ENCODE measurements around the gene TRABD. TPM values are rescaled to one million over a fixed set of nuclear protein-coding genes. Genes with fewer than 3 reads are reported as not detected.

The TRABD gene
- total RNA-seq, 1 experiment from 2014 or later = 33.5 TPM

GRCh38 chr22:50201191-50202129 lies 15.7 kb downstream of the TRABD start:
- Histone ChIP-seq H3K4me3 (ENCODE audit: low read depth, low read length) (peak overlapping the region; percentile 79), H3K9me3 (no peaks in the 10 kb centered on the region), H3K27me3 (replicated peaks; ENCODE audit: control insufficient read depth, insufficient read depth, low read length) (no peaks in the 10 kb centered on the region), H3K36me3 (ENCODE audit: control insufficient read depth, insufficient read depth, low read length) (no peaks in the 10 kb centered on the region), H3K4me1 (peaks cover 4% of the 10 kb centered on the region)
- BruUV-seq (replicated peaks) = no TSS peak
- TF ChIP-seq, protein P1, sequence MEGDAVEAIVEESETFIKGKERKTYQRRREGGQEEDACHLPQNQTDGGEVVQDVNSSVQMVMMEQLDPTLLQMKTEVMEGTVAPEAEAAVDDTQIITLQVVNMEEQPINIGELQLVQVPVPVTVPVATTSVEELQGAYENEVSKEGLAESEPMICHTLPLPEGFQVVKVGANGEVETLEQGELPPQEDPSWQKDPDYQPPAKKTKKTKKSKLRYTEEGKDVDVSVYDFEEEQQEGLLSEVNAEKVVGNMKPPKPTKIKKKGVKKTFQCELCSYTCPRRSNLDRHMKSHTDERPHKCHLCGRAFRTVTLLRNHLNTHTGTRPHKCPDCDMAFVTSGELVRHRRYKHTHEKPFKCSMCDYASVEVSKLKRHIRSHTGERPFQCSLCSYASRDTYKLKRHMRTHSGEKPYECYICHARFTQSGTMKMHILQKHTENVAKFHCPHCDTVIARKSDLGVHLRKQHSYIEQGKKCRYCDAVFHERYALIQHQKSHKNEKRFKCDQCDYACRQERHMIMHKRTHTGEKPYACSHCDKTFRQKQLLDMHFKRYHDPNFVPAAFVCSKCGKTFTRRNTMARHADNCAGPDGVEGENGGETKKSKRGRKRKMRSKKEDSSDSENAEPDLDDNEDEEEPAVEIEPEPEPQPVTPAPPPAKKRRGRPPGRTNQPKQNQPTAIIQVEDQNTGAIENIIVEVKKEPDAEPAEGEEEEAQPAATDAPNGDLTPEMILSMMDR (IDR thresholded peaks at IDR 0.05; ENCODE audit: insufficient read depth in 1 of 2, low read depth in 1 of 2, low read length in 1 of 2, severe bottlenecking in 1 of 2, unreplicated experiment in 1 of 2) = no peak
- CTCF ChIA-PET = no interaction called here
- peak overlapping the region; percentile 71 for H3K27ac Mint-ChIP-seq (ENCODE audit: unreplicated experiment)
- DNase-seq = peak in 1 of 2 experiments; percentile 47
- intact Hi-C loops (cut with micrococcal nuclease; ENCODE audit: unreplicated experiment) = no loop called here
- H3K4me3 Mint-ChIP-seq (ENCODE audit: unreplicated experiment) = peak overlapping the region; percentile 85
- no peaks in the 10 kb centered on the region for H3K27me3 Mint-ChIP-seq (ENCODE audit: insufficient read depth, unreplicated experiment)
- H3K9me3 Mint-ChIP-seq (ENCODE audit: unreplicated experiment) = no peaks in the 10 kb centered on the region
- H3K4me1 Mint-ChIP-seq (ENCODE audit: low read depth, unreplicated experiment) = peaks cover 13% of the 10 kb centered on the region
- POLR2A ChIA-PET = no interaction called here
- H3K36me3 Mint-ChIP-seq (ENCODE audit: insufficient read depth, unreplicated experiment) = peaks cover 18% of the 10 kb centered on the region

GRCh38 chr22:50202130-50202666 lies 16.5 kb downstream of the TRABD start:
- Mint-ChIP-seq H3K4me3 (ENCODE audit: unreplicated experiment) (peak overlapping the region; percentile 85), H3K27ac (ENCODE audit: unreplicated experiment) (peak overlapping the region; percentile 71), H3K4me1 (ENCODE audit: low read depth, unreplicated experiment) (peaks cover 13% of the 10 kb centered on the region), H3K27me3 (ENCODE audit: insufficient read depth, unreplicated experiment) (no peaks in the 10 kb centered on the region), H3K9me3 (ENCODE audit: unreplicated experiment) (no peaks in the 10 kb centered on the region), H3K36me3 (ENCODE audit: insufficient read depth, unreplicated experiment) (peaks cover 23% of the 10 kb centered on the region)
- no peaks in the 10 kb centered on the region for H3K36me3 ChIP-seq (ENCODE audit: control insufficient read depth, insufficient read depth, low read length)
- H3K9me3 ChIP-seq = no peaks in the 10 kb centered on the region
- TF ChIP-seq, protein P1 (IDR thresholded peaks at IDR 0.05; ENCODE audit: insufficient read depth in 1 of 2, low read depth in 1 of 2, low read length in 1 of 2, severe bottlenecking in 1 of 2, unreplicated experiment in 1 of 2) = no peak
- no peak for DNase-seq
- no peaks in the 10 kb centered on the region for H3K27me3 ChIP-seq (replicated peaks; ENCODE audit: control insufficient read depth, insufficient read depth, low read length)
- ChIA-PET CTCF (no interaction called here), POLR2A (no interaction called here)
- peak overlapping the region; percentile 79 for H3K4me3 ChIP-seq (ENCODE audit: low read depth, low read length)
- intact Hi-C loops (cut with micrococcal nuclease; ENCODE audit: unreplicated experiment) = no loop called here
- no TSS peak for BruUV-seq (replicated peaks)
- H3K4me1 ChIP-seq = peaks cover 4% of the 10 kb centered on the region

DNA sequence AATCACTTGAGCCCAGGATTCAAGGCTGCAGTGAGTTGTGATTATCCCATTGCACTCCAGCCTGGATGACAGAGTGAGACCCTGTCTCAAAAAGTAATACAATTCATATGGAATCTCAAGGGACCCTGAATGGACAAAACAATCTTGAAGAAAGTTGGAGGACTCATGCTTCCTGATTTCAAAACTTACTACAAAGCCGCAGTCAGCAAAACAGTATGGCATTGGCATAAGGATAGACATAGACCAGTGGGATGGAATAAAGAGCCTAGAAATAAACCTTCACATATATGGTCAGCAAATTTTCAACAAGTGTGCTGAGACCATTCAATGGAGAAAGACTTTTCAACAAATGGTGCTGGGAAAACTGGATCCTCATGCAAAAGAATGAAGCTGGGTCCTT lies 17.6 kb downstream of the TRABD start:
- H3K4me3 ChIP-seq (ENCODE audit: low read depth, low read length) = no peak overlapping the region
- H3K9me3 ChIP-seq = no peaks in the 10 kb centered on the region
- Mint-ChIP-seq H3K9me3 (ENCODE audit: unreplicated experiment) (no peaks in the 10 kb centered on the region), H3K36me3 (ENCODE audit: insufficient read depth, unreplicated experiment) (peaks cover 27% of the 10 kb centered on the region), H3K27ac (ENCODE audit: unreplicated experiment) (no peak overlapping the region), H3K4me3 (ENCODE audit: unreplicated experiment) (no peak overlapping the region), H3K27me3 (ENCODE audit: insufficient read depth, unreplicated experiment) (no peaks in the 10 kb centered on the region), H3K4me1 (ENCODE audit: low read depth, unreplicated experiment) (peaks cover 13% of the 10 kb centered on the region)
- BruUV-seq (replicated peaks) = no TSS peak
- DNase-seq = no peak
- intact Hi-C loops (cut with micrococcal nuclease; ENCODE audit: unreplicated experiment) = no loop called here
- TF ChIP-seq, protein P1 (IDR thresholded peaks at IDR 0.05; ENCODE audit: insufficient read depth in 1 of 2, low read depth in 1 of 2, low read length in 1 of 2, severe bottlenecking in 1 of 2, unreplicated experiment in 1 of 2) = no peak
- ChIA-PET POLR2A (no interaction called here), CTCF (no interaction called here)
- H3K36me3 ChIP-seq (ENCODE audit: control insufficient read depth, insufficient read depth, low read length) = no peaks in the 10 kb centered on the region
- no peaks in the 10 kb centered on the region for H3K27me3 ChIP-seq (replicated peaks; ENCODE audit: control insufficient read depth, insufficient read depth, low read length)
- peaks cover 4% of the 10 kb centered on the region for H3K4me1 ChIP-seq
